ENCODE results near the gene BRD7. TPM values are rescaled to one million over a fixed set of nuclear protein-coding genes. Genes with fewer than 3 reads are reported as not detected.

BRD7 gene
- polyA plus RNA-seq, 2 of the 4 experiments (the other 2 are of a cell fraction) = 60.4 to 94.5 TPM

DNA sequence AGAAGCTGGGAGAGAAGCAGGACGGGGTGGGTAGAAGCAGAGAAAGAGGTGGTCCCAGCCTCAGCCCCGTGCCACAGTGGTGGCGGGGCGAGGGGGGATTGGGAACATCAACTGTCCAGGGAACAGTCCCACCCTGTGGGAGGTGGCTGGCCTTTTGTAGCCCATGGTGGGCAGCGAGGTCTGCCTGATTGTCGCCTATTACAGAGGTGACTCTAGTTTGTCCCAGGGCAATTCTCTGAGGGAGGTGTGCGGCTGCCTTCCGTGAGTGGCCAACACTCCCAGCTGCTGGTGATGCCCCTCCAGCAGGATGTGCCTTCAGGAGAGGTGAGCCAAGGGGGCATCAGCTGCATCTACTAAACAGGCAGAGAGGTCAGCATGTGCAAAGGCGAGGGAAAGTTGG is 5.0 kb upstream of the BRD7 start (continued):
- TF ChIP-seq HMGXB4 (CRISPR knock-in tag; IDR thresholded peaks at IDR 0.05; ENCODE audit: borderline replicate concordance) (no peak), FOSB (CRISPR knock-in tag; IDR thresholded peaks at IDR 0.05) (no peak), JUNB (IDR thresholded peaks at IDR 0.05) (no peak)
- TF ChIP-seq, protein P1, sequence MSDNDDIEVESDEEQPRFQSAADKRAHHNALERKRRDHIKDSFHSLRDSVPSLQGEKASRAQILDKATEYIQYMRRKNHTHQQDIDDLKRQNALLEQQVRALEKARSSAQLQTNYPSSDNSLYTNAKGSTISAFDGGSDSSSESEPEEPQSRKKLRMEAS (IDR thresholded peaks at IDR 0.05) = no peak

DNA sequence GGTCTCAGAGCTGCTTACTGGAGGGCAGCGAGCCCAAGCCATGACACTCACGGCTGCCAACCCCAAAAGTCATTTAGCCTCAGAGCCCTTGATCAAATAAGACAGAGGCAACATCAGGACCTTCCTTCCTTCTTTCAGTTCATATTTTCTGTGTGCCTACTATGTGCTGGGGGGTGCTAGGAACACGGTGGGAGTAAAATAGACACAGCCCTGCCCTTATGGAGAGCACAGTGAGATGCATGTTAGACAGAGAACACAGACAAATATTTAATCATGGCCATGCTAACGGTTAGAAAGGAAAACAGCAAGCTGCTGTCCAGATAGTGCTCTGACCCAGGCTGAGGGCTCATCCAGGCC is 4.5 kb upstream of the BRD7 start:
- FAIRE-seq (no peak), DNase-seq (ENCODE audit: low read depth in 1 of 2, low spot score in 1 of 2) (no peak), ATAC-seq (no peak)
- no peak overlapping the region for H3K4me2 ChIP-seq
- ChIA-PET POLR2A (no interaction called here), CTCF (interaction anchor here (1.2 to 10.4 kb wide), 2 partner anchors 293 to 433 kb away, joined by 5 to 132 read pairs; no protein-coding TSS in a partner anchor)
- WGBS (ENCODE audit: missing lambda C conversion rate) = 70% methylated on average over 4 of the region's 4 CpGs
- peaks cover 6% of the 10 kb centered on the region; the same call in 1 of the 3 replicates for H3K4me1 ChIP-seq
- no peaks in the 10 kb centered on the region for H3K9me3 ChIP-seq
- no peak for TF ChIP-seq FOXS1 (CRISPR knock-in tag; IDR thresholded peaks at IDR 0.05)
- no peak overlapping the region; a peak in 1 of 6 replicates for H3K27ac ChIP-seq
- H3K4me3 ChIP-seq = no peak overlapping the region

- 76% methylated on average over 6 of the region's 10 CpGs for WGBS (ENCODE audit: missing lambda C conversion rate)
- no peak for TF ChIP-seq RNF2 (IDR thresholded peaks at IDR 0.05; ENCODE audit: borderline replicate concordance, low read depth)
- no peak for TF ChIP-seq ZC3H11A (IDR thresholded peaks at IDR 0.05)
- no peak for TF ChIP-seq HMGXB4 (CRISPR knock-in tag; IDR thresholded peaks at IDR 0.05; ENCODE audit: borderline replicate concordance)
- no peak for TF ChIP-seq HEYL (CRISPR knock-in tag; IDR thresholded peaks at IDR 0.05)
- TF ChIP-seq TFCP2L1 (CRISPR knock-in tag; IDR thresholded peaks at IDR 0.05) = no peak
- no peak for TF ChIP-seq HOXB5 (CRISPR knock-in tag; IDR thresholded peaks at IDR 0.05)
- Histone ChIP-seq H3K27ac (peak overlapping the region in 1 of 2 experiments; percentile 24; a peak in 1 of 6 replicates), H3K4me2 (no peak overlapping the region), H3K4me3 (no peak overlapping the region), H3K4me1 (peaks cover 6% of the 10 kb centered on the region; the same call in 1 of the 3 replicates), H3K9me3 (no peaks in the 10 kb centered on the region)
- POLR2A ChIA-PET = no interaction called here
- CTCF ChIA-PET = interaction anchor here (0.8 to 10.4 kb wide), 3 partner anchors 161 to 433 kb away, joined by 3 to 132 read pairs (median 5); no protein-coding TSS in a partner anchor
- ATAC-seq = peak; percentile 37 to 43; a peak in 4 of 6 replicates
- FAIRE-seq = no peak
- DNase-seq (ENCODE audit: low read depth in 1 of 2, low spot score in 1 of 2) = peak in 1 of 2 experiments; percentile 35
Observed at GRCh38 chr16:50372611-50373344, 4.0 kb upstream of the BRD7 start.

DNA sequence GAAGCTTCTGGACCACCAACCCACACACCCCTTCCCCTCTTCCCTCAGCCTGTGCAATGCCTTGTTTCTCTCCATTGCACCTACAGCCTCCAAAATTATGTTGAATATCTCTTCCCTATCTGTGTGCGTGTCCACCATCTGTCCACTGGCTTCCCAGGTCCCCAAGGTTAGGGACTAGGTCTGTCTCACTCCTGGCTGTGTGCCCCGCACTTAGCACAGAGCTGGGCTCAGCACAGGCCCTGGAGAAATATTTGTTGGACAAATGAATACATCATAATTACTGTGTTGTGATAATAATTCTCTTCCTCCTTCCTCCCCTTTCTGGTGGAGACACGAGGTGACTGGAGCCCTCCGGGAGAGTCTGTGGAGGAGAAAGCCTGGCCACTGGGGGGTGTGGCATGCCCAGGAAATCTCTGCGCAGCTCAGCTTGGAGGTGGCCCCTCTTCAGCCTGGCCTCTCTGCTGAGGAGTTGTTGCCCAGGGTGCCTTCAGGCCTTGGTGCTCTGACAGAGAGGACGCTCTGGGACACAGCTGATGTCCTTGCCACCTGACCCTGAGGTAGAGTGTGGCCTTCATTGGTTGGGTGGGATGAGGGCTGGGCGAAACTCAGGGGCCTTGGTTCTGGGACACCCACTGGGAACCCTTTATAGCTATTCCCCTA is 3.3 kb upstream of the BRD7 start:
- ChIA-PET POLR2A (no interaction called here), CTCF (interaction anchor here (0.7 to 10.4 kb wide), 5 partner anchors 160 to 434 kb away, joined by 3 to 132 read pairs (median 4); partner anchors contain the start of gene CNEP1R1)
- no peak overlapping the region for H3K4me3 ChIP-seq
- FAIRE-seq (no peak), DNase-seq (ENCODE audit: low read depth in 1 of 2, low spot score in 1 of 2) (no peak), ATAC-seq (0 out of 6 replicates have a peak, but pooled peaks of 1 of the 2 experiments have one; percentile 25)
- H3K9me3 ChIP-seq = no peaks in the 10 kb centered on the region
- peaks cover 12% of the 10 kb centered on the region; the same call in 2 of the 3 replicates for H3K4me1 ChIP-seq
- WGBS (ENCODE audit: missing lambda C conversion rate) = 76% methylated on average over 7 of the region's 7 CpGs
- H3K4me2 ChIP-seq = no peak overlapping the region
- TF ChIP-seq TFCP2L1 (CRISPR knock-in tag; IDR thresholded peaks at IDR 0.05) (no peak), RAD21 (conservative IDR thresholded peaks at IDR 0.05 in 1 of 2, IDR thresholded peaks at IDR 0.05 in 1 of 2) (peak; percentile 18 to 28; a peak in 2 of 5 replicates), HDAC2 (IDR thresholded peaks at IDR 0.05) (no peak)
- H3K27ac ChIP-seq = no peak overlapping the region

All from A549 (cell line).